Fibroblast of the aortic adventitia (primary cell): ENCODE data around the gene TOX4. TPM values are rescaled to one million over a fixed set of nuclear protein-coding genes. Genes with fewer than 3 reads are reported as not detected.

Experiments used
- DNase-seq: peaks from one replicate; pipeline ENCODE4 v3.0.0-alpha.2; 2010; ENCODE audit warnings: low read depth
- H3K4me3 ChIP-seq: 2 replicates; pipeline ENCODE4 v1.5.1; 2011; ENCODE audit warnings: low read depth, mild to moderate bottlenecking, control low read depth, low read length, moderate library complexity
- total RNA-seq: library from RNA; depleted of rRNA; stranded (reverse); fragments of >200 nt; gene quantifications from 2 replicates; pipeline ENCODE4 v1.2.3, GENCODE V29; 2012; ENCODE audit warnings: low replicate concordance
- TF ChIP-seq, protein P1 (sequence below): IDR thresholded peaks from 2 replicates; pipeline ENCODE4 v1.5.1; 2011; ENCODE audit warnings: mild to moderate bottlenecking, low read length, control low read depth, inconsistent platforms; ENCODE audit not compliant: insufficient read depth

TOX4 gene
- total RNA-seq, 1 donor: 37.2 TPM

DNA sequence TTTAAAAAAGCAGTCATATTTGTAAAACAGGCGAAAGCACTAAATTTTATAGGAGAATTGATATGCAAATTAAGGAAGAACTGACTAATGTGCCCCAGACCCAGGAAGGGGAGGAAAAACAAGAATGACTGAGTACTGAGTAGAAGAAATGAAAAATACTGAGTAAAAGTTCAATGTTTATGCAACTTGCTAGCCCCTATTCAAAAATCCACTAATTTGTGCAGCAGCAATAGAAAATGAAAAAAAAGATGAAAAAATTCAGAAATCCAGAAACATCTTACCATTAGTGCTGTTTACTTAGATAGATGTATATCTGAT lies 27.1 kb upstream of the TOX4 start:
- DNase-seq: no peak
- no peak overlapping the region for H3K4me3 ChIP-seq
- TF ChIP-seq, protein P1, sequence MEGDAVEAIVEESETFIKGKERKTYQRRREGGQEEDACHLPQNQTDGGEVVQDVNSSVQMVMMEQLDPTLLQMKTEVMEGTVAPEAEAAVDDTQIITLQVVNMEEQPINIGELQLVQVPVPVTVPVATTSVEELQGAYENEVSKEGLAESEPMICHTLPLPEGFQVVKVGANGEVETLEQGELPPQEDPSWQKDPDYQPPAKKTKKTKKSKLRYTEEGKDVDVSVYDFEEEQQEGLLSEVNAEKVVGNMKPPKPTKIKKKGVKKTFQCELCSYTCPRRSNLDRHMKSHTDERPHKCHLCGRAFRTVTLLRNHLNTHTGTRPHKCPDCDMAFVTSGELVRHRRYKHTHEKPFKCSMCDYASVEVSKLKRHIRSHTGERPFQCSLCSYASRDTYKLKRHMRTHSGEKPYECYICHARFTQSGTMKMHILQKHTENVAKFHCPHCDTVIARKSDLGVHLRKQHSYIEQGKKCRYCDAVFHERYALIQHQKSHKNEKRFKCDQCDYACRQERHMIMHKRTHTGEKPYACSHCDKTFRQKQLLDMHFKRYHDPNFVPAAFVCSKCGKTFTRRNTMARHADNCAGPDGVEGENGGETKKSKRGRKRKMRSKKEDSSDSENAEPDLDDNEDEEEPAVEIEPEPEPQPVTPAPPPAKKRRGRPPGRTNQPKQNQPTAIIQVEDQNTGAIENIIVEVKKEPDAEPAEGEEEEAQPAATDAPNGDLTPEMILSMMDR: no peak

DNA sequence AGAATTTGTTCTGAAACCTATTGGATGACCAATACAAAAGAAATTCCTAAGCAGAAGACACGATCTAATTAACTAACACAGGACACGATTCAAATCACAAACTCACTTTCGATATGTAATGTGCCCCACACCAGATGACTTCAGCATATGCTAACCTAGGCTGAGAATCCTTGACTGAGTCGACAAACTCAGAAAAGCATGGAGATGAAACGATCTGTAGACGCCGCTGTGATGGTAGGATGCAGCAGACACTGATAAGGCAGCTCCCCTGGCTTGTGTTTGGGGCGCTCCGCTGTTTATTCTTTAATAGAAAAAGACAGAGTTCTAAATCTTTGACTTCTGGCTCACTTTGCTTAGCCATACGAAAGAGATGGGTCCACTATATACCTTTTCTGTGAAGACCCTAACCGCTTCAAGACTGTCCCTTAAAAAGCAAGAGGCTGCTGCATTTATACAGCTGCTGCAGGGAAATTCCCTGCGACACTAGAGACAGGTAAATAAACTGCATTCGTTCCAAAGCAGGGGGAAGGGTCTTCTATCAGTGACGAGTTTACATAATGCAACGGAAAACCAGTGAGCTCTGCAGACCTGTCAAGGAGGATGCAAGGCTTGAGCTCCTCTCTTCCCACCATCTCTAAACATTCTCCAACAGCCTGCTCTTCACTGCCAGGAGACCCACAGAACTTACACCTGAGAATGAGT lies 22.0 kb upstream of the TOX4 start:
- TF ChIP-seq, protein P1: no peak
- peak; percentile 10 for DNase-seq
- peak overlapping the region; percentile 72 for H3K4me3 ChIP-seq

DNA sequence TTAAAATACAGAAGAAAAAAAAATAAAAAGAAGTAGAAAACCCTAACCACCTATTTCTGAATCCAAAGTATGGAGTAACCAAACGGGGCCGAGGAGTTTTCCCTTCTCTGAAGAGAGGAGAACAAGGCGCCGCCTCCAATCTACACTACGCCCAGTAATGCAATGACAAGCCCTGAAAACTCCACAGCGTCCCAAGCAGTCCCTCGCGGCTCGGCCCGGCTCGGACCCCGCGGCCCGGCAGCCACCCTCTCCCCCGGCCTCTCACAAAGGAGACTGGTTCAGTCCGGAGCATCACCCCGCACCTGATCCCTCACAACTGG lies 21.4 kb upstream of the TOX4 start:
- TF ChIP-seq, protein P1: no peak
- DNase-seq: no peak
- peak overlapping the region; percentile 72 for H3K4me3 ChIP-seq

DNA sequence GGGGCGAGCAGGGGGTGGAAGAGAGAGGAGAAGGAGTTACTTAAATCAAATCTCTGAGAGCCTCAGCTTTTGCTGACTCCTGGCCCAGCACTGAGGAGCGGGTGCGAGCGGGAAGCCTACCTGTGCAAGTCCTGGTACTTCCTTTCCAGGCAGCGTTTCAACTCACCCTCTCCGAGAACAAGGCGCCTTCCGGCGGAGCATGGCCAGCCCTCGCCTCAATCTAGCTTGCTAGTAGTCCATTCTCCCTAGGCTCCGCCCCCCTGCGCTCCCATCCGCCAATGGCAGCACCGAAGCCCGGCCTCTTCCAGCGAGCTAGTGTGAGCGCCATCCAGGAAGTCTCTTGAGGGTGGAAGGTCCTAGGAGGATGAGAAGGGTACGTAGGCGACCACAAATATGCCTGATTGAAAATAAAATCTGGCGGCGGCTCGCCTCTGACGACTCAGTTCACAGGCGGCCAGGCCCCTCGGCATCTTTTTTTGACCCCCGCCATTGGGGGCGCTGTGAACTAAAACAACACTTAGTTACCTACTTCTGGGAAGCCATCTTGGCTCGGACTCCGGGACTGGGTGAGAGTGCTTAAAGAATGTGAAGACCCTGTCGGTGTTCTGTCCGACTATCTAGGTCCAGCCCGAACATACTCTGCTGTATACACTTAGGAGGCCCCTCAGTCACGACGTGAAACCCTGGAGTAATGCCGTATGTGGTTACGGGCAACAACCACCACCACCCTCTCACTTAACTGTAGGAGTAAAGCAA lies 20.9 kb upstream of the TOX4 start, which contains the start of gene CHD8:
CHD8 (minus strand) TSS at position 212 of the 756 bp plus-strand sequence. CDS start 24,480 bp downstream, outside the sequence.
- TF ChIP-seq, protein P1: peak; percentile 51
- H3K4me3 ChIP-seq: peak within 1 kb of the TSS; percentile 72
- peak; percentile 100 for DNase-seq

DNA sequence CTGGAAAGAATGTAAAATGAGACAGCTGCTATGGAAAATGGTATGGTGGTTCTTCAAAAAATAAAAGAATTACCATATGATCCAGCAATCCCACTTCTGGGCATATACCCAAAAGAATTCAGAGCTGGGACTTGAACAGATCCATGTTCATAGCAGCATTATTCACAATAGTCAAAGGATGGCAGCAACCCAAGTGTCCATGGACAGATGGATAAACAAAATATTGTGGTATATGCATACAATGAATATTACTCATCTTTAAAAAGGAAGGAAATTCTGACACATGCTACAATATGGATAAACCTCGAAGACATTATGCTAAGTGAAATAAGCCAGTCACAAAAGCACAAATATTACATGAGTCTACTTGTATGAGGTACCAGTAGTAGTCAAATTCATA lies 9.4 kb upstream of the TOX4 start:
- H3K4me3 ChIP-seq: no peak overlapping the region
- DNase-seq: peak; percentile 91
- TF ChIP-seq, protein P1: no peak

DNA sequence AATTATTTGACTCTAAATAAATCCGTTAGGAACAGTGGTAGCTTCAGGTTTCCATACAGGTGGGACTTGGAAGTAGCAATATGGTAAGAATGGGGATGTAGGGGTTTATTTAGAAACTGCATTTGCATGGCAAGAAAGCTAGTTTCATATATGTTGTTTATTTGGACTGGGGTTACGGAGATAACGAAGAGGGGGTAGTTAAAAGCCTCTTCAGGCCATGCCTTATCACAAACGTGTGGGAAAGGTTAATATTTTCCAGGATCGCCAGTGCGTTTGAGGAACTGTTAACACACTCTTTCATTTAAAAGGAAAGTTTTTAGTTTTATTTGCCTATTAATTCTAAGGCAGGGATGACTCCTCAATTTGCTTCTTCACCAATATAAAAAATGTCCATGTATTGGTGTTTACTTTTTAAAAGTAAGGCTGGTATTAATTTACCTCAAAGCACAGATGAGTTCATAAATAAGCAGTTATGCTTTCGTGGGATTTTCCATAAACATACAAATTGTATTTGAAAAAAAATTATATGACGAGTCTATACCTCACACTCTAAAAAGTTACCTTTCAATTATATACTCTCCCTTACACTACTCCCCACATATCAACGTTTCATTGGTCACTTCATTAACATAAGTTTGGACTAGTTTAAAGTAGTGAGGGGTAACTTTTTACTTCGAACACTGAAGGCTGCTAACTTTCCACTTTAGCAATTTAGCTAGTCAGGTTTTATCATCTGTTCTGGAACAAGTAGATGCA lies 1.1 kb upstream of the TOX4 start:
- DNase-seq: no peak
- TF ChIP-seq, protein P1: no peak

More for the DNA sequence above, 1.1 kb upstream of the TOX4 start:
- H3K4me3 ChIP-seq: peak overlapping the region; percentile 97
